HepG2 (cell line): ENCODE results near the gene TOB1. TPM values are rescaled to one million over a fixed set of nuclear protein-coding genes. Genes with fewer than 3 reads are reported as not detected.

Experiments used
- CAMTA2 ChIP-seq: sonication (generic); formaldehyde crosslinking; IDR thresholded peaks from 2 replicates; pipeline ENCODE4 v1.4.0; 2020; ENCODE audit warnings: mild to moderate bottlenecking, missing genetic modification reagents, borderline replicate concordance
- CREB3 ChIP-seq: sonication (generic); formaldehyde crosslinking; IDR thresholded peaks from 2 replicates; pipeline ENCODE4 v1.5.0; 2020; ENCODE audit warnings: missing genetic modification reagents
- ELK4 ChIP-seq: sonication (generic); formaldehyde crosslinking; IDR thresholded peaks from 2 replicates; pipeline ENCODE4 v1.9.0; 2021; ENCODE audit warnings: missing genetic modification reagents, borderline replicate concordance
- GMEB2 ChIP-seq: IDR thresholded peaks from 2 replicates; pipeline ENCODE4 v1.6.1; 2016; ENCODE audit warnings: missing biosample characterization, missing genetic modification reagents, low read depth
- HMG20B ChIP-seq: conservative IDR thresholded peaks from 2 replicates; pipeline ENCODE4 v1.6.1; 2016; ENCODE audit warnings: missing genetic modification reagents, missing compliant biosample characterization
- JDP2 ChIP-seq: sonication (generic); formaldehyde crosslinking; IDR thresholded peaks from 2 replicates; pipeline ENCODE4 v1.8.1; 2022; ENCODE audit warnings: missing genetic modification reagents, borderline replicate concordance
- SAP130 ChIP-seq: IDR thresholded peaks from 2 replicates; pipeline ENCODE4 v1.6.1; 2016; ENCODE audit warnings: low read depth
- SIN3A ChIP-seq: IDR thresholded peaks from 2 replicates; pipeline ENCODE4 v1.6.1; 2011; ENCODE audit warnings: low read depth, mild to moderate bottlenecking, control low read depth, low read length, borderline replicate concordance
- SMARCE1 ChIP-seq: fragments of 450-650 bp; IDR thresholded peaks from 2 replicates; pipeline ENCODE4 v1.6.1; 2017; ENCODE audit warnings: borderline replicate concordance
- SNAI1 ChIP-seq: sonication (generic); formaldehyde crosslinking; IDR thresholded peaks from 2 replicates; pipeline ENCODE4 v1.5.0; 2020; ENCODE audit warnings: mild to moderate bottlenecking, missing genetic modification reagents, borderline replicate concordance
- TEAD2 ChIP-seq: sonication (generic); formaldehyde crosslinking; IDR thresholded peaks from 2 replicates; pipeline ENCODE4 v1.9.0; 2021; ENCODE audit warnings: missing genetic modification reagents
- TEAD3 ChIP-seq: optimal IDR thresholded peaks from 2 replicates; pipeline ENCODE3; 2016; ENCODE audit warnings: borderline replicate concordance
- ZFP37 ChIP-seq: sonication (generic); formaldehyde crosslinking; IDR thresholded peaks from 2 replicates; pipeline ENCODE4 v1.4.0; 2020; ENCODE audit warnings: missing genetic modification reagents, borderline replicate concordance
- ZFY ChIP-seq: sonication (generic); formaldehyde crosslinking; IDR thresholded peaks from 2 replicates; pipeline ENCODE4 v1.4.0; 2020; ENCODE audit warnings: missing genetic modification reagents
- ZNF121 ChIP-seq: sonication (generic); formaldehyde crosslinking; IDR thresholded peaks from 2 replicates; pipeline ENCODE4 v1.5.0; 2020; ENCODE audit warnings: mild to moderate bottlenecking, missing genetic modification reagents
- ZNF138 ChIP-seq: sonication (generic); formaldehyde crosslinking; IDR thresholded peaks from 2 replicates; pipeline ENCODE4 v1.5.0; 2020; ENCODE audit warnings: mild to moderate bottlenecking, low read depth, missing genetic modification reagents
- ZNF17 ChIP-seq: sonication (generic); formaldehyde crosslinking; IDR thresholded peaks from 2 replicates; pipeline ENCODE4 v1.5.0; 2020; ENCODE audit warnings: mild to moderate bottlenecking, missing genetic modification reagents
- ZNF24 ChIP-seq: fragments of 450-650 bp; IDR thresholded peaks from 2 replicates; pipeline ENCODE4 v1.6.1; 2017; ENCODE audit warnings: antibody characterized with exemption, mild to moderate bottlenecking
- ZNF431 ChIP-seq: sonication (generic); formaldehyde crosslinking; IDR thresholded peaks from 2 replicates; pipeline ENCODE4 v1.9.0; 2022; ENCODE audit warnings: missing genetic modification reagents, low read depth, mild to moderate bottlenecking, borderline replicate concordance
- ZNF670 ChIP-seq: sonication (generic); formaldehyde crosslinking; IDR thresholded peaks from 2 replicates; pipeline ENCODE4 v1.8.0; 2022; ENCODE audit warnings: mild to moderate bottlenecking, missing genetic modification reagents, borderline replicate concordance
- ZNF740 ChIP-seq: sonication (generic); formaldehyde crosslinking; IDR thresholded peaks from 2 replicates; pipeline ENCODE4 v1.4.0; 2020; ENCODE audit warnings: missing genetic modification reagents
- ZNF770 ChIP-seq: sonication (generic); formaldehyde crosslinking; IDR thresholded peaks from 2 replicates; pipeline ENCODE4 v1.5.0; 2020; ENCODE audit warnings: mild to moderate bottlenecking, missing genetic modification reagents
- ZNF841 ChIP-seq: sonication (generic); formaldehyde crosslinking; IDR thresholded peaks from 2 replicates; pipeline ENCODE4 v1.8.1; 2023; ENCODE audit warnings: missing genetic modification reagents, borderline replicate concordance
- polyA plus RNA-seq, 8 experiments: library from polyadenylated mRNA; depleted of rRNA in 3 of 8; stranded (reverse) in 7 of 8; unstranded in 1 of 8; fragments of >200 nt; fragmentation: Illumina TruSeq in 4 of 8; extraction: Trizol in 4 of 8; gene quantifications; 2 replicates each; pipeline versions ENCODE4 v1.2.1 to v1.2.3, GENCODE V29; 2011 to 2016; ENCODE audit warnings: low read depth in 4 of 8, missing spikeins in 1 of 8, mixed read lengths in 1 of 8; ENCODE audit not compliant: insufficient read depth in 1 of 8
- total RNA-seq, 5 experiments: library from RNA; depleted of rRNA; stranded (reverse); fragments of >200 nt; fragmentation: Illumina TruSeq; extraction: Trizol; gene quantifications; 2 replicates each; pipeline ENCODE4 v1.2.3, GENCODE V29; 2016; ENCODE audit warnings: low read depth in 1 of 5

The TOB1 gene
- total and polyA plus RNA-seq, 2 of the 13 experiments (the other 11 are each of a cell fraction or from before 2014, with no cell fraction given): 21.9 to 57.7 TPM

GRCh38 chr17:50899559-50900319 lies 33.6 kb upstream of the TOB1 start (continued):
- TF ChIP-seq ZFY (CRISPR knock-in tag) (no peak; the same call in none of the 2 replicates), ZNF770 (CRISPR knock-in tag) (no peak), ZFP37 (CRISPR knock-in tag) (no peak), HMG20B (CRISPR knock-in tag) (no peak), SMARCE1 (no peak), SAP130 (CRISPR knock-in tag) (no peak), CREB3 (CRISPR knock-in tag) (no peak), ZNF138 (CRISPR knock-in tag) (no peak), GMEB2 (no peak), SNAI1 (CRISPR knock-in tag) (no peak), ZNF841 (no peak), TEAD2 (CRISPR knock-in tag) (no peak), ZNF17 (CRISPR knock-in tag) (no peak), JDP2 (no peak), ELK4 (no peak), ZNF431 (CRISPR knock-in tag) (no peak), ZNF670 (CRISPR knock-in tag) (no peak), ZNF24 (no peak), TEAD3 (CRISPR knock-in tag) (peak; percentile 19), SIN3A (no peak), ZNF740 (CRISPR knock-in tag) (no peak), CAMTA2 (CRISPR knock-in tag) (no peak), ZNF121 (CRISPR knock-in tag) (peak; percentile 87)
